ENCODE results near the gene MAPK14. TPM values are rescaled to one million over a fixed set of nuclear protein-coding genes. Genes with fewer than 3 reads are reported as not detected.

Gene MAPK14
- total and polyA plus RNA-seq, 10 of the 15 experiments (the other 5 are each of a cell fraction or from before 2014, with no cell fraction given): 12.5 to 59.5 (median 43.0) TPM

DNA sequence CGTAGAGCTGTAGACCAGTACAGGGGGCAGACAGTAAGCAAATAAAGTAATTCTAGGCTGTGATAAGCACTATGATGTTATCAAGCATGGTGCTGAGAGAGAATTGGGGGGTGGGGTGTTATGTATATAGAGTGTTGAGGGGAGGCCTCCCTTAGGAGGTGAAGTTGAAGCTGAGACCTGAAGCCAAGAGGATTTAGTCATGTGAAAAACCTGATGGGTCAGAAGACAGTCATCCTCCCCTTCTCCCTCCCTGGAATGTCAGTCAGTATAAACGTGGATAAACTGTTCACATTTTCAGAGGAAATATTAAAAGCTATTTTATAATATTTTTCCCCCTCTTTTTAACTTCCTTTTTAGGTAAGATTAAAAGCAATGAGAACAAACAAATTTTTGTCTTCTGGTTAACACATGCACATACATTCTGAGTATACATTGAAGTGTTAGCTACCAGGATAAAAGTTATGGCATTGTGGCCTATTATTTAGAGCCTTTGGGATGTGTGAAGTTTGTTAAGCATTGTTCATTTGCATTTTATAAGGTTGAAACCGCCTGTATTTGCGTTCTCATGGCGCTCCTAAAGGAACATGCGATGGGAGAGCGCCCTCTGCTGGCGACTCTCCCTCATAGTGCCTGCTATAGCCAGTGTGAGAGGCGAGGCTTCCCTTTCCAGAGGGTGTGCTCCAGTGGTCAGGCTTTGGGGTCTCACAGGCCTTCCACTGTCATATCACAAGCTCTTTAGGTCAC, 67.3 kb downstream of the MAPK14 start (continued):
- TF ChIP-seq, protein P1, sequence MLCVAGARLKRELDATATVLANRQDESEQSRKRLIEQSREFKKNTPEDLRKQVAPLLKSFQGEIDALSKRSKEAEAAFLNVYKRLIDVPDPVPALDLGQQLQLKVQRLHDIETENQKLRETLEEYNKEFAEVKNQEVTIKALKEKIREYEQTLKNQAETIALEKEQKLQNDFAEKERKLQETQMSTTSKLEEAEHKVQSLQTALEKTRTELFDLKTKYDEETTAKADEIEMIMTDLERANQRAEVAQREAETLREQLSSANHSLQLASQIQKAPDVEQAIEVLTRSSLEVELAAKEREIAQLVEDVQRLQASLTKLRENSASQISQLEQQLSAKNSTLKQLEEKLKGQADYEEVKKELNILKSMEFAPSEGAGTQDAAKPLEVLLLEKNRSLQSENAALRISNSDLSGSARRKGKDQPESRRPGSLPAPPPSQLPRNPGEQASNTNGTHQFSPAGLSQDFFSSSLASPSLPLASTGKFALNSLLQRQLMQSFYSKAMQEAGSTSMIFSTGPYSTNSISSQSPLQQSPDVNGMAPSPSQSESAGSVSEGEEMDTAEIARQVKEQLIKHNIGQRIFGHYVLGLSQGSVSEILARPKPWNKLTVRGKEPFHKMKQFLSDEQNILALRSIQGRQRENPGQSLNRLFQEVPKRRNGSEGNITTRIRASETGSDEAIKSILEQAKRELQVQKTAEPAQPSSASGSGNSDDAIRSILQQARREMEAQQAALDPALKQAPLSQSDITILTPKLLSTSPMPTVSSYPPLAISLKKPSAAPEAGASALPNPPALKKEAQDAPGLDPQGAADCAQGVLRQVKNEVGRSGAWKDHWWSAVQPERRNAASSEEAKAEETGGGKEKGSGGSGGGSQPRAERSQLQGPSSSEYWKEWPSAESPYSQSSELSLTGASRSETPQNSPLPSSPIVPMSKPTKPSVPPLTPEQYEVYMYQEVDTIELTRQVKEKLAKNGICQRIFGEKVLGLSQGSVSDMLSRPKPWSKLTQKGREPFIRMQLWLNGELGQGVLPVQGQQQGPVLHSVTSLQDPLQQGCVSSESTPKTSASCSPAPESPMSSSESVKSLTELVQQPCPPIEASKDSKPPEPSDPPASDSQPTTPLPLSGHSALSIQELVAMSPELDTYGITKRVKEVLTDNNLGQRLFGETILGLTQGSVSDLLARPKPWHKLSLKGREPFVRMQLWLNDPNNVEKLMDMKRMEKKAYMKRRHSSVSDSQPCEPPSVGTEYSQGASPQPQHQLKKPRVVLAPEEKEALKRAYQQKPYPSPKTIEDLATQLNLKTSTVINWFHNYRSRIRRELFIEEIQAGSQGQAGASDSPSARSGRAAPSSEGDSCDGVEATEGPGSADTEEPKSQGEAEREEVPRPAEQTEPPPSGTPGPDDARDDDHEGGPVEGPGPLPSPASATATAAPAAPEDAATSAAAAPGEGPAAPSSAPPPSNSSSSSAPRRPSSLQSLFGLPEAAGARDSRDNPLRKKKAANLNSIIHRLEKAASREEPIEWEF (IDR thresholded peaks at IDR 0.05; ENCODE audit: insufficient replicate concordance, low read depth, low read length): no peak
- TF ChIP-seq MEF2A (IDR thresholded peaks at IDR 0.05; ENCODE audit: insufficient read depth, low read depth, low read length) (0 out of 2 replicates have a peak, but pooled peaks have one; percentile 24), NFXL1 (IDR thresholded peaks at IDR 0.05; ENCODE audit: borderline replicate concordance) (no peak), SP1 (IDR thresholded peaks at IDR 0.05; ENCODE audit: low read depth, low read length) (no peak), CREM (IDR thresholded peaks at IDR 0.05; ENCODE audit: low read depth) (no peak), ETV6 (conservative IDR thresholded peaks at IDR 0.05 in 1 of 2, IDR thresholded peaks at IDR 0.05 in 1 of 2; ENCODE audit: borderline replicate concordance in 1 of 2, low read depth in 1 of 2) (no peak), JUNB (IDR thresholded peaks at IDR 0.05) (no peak), DPF2 (IDR thresholded peaks at IDR 0.05) (no peak), MYB (IDR thresholded peaks at IDR 0.05; ENCODE audit: borderline replicate concordance, low read depth, low read length) (no peak), EED (IDR thresholded peaks at IDR 0.05; ENCODE audit: low read depth) (no peak), CHD2 (IDR thresholded peaks at IDR 0.05; ENCODE audit: borderline replicate concordance, low read depth, low read length) (peak; percentile 28; the same call in 1 of the 2 replicates), MEF2B (IDR thresholded peaks at IDR 0.05; ENCODE audit: partially characterized antibody, poor library complexity, severe bottlenecking) (no peak)
- TF ChIP-seq, protein P2, sequence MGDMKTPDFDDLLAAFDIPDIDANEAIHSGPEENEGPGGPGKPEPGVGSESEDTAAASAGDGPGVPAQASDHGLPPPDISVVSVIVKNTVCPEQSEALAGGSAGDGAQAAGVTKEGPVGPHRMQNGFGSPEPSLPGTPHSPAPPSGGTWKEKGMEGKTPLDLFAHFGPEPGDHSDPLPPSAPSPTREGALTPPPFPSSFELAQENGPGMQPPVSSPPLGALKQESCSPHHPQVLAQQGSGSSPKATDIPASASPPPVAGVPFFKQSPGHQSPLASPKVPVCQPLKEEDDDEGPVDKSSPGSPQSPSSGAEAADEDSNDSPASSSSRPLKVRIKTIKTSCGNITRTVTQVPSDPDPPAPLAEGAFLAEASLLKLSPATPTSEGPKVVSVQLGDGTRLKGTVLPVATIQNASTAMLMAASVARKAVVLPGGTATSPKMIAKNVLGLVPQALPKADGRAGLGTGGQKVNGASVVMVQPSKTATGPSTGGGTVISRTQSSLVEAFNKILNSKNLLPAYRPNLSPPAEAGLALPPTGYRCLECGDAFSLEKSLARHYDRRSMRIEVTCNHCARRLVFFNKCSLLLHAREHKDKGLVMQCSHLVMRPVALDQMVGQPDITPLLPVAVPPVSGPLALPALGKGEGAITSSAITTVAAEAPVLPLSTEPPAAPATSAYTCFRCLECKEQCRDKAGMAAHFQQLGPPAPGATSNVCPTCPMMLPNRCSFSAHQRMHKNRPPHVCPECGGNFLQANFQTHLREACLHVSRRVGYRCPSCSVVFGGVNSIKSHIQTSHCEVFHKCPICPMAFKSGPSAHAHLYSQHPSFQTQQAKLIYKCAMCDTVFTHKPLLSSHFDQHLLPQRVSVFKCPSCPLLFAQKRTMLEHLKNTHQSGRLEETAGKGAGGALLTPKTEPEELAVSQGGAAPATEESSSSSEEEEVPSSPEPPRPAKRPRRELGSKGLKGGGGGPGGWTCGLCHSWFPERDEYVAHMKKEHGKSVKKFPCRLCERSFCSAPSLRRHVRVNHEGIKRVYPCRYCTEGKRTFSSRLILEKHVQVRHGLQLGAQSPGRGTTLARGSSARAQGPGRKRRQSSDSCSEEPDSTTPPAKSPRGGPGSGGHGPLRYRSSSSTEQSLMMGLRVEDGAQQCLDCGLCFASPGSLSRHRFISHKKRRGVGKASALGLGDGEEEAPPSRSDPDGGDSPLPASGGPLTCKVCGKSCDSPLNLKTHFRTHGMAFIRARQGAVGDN (IDR thresholded peaks at IDR 0.05): no peak
- TF ChIP-seq, protein P3, sequence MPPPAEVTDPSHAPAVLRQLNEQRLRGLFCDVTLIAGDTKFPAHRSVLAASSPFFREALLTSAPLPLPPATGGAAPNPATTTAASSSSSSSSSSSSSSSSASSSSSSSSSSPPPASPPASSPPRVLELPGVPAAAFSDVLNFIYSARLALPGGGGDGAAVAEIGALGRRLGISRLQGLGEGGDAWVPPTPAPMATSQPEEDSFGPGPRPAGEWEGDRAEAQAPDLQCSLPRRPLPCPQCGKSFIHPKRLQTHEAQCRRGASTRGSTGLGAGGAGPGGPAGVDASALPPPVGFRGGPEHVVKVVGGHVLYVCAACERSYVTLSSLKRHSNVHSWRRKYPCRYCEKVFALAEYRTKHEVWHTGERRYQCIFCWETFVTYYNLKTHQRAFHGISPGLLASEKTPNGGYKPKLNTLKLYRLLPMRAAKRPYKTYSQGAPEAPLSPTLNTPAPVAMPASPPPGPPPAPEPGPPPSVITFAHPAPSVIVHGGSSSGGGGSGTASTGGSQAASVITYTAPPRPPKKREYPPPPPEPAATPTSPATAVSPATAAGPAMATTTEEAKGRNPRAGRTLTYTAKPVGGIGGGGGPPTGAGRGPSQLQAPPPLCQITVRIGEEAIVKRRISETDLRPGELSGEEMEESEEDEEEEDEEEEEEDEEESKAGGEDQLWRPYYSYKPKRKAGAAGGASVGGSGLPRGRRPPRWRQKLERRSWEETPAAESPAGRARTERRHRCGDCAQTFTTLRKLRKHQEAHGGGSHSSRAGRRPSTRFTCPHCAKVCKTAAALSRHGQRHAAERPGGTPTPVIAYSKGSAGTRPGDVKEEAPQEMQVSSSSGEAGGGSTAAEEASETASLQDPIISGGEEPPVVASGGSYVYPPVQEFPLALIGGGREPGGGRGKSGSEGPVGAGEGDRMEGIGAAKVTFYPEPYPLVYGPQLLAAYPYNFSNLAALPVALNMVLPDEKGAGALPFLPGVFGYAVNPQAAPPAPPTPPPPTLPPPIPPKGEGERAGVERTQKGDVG (CRISPR knock-in tag; IDR thresholded peaks at IDR 0.05): no peak
